NCI-H345 (cell line): Measurements from ENCODE around the gene FBXO38.

Experiments
- DNase-seq: peaks from one replicate; lab custom pipeline; 2025; lab: John Stamatoyannopoulos, UW

FBXO38 gene

DNA sequence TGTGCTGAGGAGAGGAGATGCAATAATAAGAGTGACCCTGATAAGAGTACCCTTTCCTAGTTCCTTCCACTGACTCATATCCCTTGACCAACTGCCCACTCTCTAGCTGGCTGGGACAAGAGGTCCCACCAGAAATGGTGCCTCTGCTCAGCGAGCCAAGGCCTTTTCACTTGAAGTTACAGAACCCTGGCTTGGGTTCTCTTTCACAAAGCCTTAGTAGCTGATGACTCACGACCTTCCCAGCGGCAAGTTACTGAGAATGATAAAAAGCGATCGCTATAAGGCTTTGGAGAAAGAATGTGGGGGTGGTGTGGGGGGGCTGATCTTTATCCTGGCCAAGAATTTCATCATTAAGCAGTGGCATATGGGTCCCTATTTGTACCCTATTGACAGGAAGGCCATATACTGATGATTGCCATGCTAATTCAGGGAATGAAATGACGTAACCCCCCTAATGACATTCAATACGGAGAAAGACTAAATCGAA, 90.3 kb downstream of the FBXO38 start:
- no peak for DNase-seq

DNA sequence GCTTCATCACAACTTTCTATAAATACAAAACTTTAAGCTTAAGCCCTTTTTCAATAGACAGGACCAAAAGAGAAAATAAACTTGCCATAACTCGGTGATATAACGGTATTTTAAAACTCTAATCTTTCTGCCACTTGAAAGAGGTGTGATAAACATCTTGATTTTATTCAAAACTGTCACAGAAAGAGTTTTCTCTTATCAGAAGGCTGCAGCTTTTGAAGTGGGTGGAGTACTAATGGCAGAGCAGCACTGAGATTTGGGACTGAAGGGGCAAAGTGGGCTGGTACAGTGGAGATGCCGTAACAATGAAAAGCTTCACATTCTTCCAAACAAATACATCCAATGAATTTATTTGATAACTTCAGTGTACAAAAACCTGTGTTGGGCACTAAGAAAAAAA, 92.5 kb downstream of the FBXO38 start:
- no peak for DNase-seq

DNA sequence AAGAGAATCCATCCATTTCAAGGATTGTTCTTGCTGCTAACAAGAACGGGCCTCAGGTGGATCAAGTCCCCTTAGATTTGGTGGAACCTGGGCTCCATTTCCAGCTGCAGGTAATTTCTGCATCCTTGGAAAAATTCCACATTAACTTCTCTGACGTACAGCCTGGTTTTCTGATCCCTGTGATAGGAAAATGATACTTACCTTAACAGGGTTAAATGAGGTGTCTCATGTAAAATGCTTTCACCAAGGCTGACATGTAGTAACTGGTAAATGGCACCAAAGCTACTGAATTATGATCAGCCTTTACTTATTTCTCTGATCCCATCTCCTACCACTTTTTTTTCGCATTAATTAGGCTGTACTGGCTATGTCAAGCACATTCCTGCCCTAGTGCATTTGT, 93.7 kb downstream of the FBXO38 start:
- DNase-seq: no peak

DNA sequence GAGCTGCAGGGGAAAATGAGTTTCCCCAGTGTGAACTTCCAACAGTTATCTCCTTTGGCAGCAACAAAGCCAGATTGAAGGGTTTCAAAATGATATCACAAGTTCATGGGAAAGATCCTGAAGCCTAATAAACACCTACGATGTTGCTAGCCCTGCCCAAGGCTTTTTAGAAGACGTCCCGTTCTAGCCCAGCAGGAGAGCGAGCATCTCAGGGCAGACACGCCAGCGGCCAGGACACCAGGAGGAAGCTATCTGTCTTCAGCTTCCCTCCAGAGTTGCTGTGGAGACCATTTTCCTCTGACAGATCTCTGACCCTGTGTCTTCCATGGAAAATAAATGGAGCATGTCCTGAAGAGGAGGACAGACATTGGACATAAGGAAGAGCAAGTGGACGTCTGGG, 98.4 kb downstream of the FBXO38 start:
- no peak for DNase-seq

DNA sequence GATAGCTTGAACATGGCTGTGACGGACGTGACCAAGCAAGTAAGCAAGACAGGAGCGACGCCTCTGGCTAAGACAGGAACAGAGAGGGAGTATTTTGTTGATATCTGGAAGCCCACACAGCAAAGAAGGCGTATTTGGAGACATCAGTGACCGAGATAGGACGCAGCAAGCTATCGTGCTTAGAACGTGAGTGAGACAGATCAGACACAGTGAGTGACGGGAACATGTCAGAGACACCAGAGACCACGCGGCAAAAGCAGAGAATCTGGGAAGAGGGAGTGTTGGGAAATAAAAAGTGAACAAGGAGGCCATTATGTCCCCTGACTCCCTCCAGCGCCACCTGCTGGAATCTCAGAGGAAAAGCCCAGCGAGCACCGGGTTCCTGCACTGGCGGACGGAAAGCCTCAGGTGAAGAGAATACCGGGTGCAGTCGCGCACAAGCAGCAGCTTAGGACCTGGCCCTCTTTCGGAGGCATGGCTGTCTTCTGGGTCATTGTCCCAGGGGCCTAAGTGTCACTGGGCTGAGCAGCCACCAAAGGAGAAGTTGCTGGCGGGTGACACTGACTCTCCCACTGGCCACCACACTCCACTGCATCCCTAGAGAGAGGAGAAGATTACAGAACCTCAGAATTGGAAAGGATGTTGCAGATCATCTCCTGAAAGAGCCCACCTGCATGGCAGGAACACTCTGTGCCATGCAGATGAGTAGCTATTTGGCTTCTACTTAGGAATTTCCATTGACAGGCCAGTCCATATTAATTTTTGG, 99.1 kb downstream of the FBXO38 start:
- no peak for DNase-seq

DNA sequence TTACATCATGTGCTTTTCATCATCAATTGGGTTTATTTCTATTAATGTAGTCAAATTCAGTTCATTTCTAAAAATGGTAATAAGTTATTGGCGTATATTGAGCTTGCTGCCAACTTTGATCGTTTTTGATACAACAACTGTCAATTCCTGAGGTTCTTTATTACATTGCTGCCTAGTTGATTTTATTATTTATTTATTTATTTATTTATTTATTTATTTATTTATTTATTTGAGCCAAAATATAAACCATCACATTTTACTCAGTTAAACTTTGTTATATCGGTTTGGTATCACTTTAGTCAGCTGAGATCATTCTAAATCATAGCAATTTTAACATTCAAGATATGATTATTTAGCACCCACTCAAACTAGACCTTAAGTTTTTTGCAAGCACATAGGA, 100.0 kb downstream of the FBXO38 start:
- no peak for DNase-seq

DNA sequence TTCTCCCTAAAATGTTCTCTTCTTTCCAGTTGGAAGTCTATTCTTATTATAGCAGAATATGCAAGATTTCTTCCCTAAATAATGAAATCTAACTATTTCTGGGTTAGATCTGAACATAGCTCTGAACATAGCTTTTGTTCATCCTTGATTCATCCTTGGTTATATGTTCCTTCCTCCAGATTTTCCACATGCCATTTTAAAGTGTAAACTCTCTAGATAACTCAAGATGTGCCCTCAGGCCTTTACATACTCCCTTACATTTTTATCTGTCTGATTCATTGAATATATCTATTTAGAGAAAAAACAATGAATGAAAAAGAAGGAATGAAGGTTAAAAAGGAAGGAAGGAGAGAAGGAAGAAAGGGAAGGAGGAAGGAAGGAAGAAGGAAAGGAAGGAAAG, 100.9 kb downstream of the FBXO38 start:
- DNase-seq: no peak

DNA sequence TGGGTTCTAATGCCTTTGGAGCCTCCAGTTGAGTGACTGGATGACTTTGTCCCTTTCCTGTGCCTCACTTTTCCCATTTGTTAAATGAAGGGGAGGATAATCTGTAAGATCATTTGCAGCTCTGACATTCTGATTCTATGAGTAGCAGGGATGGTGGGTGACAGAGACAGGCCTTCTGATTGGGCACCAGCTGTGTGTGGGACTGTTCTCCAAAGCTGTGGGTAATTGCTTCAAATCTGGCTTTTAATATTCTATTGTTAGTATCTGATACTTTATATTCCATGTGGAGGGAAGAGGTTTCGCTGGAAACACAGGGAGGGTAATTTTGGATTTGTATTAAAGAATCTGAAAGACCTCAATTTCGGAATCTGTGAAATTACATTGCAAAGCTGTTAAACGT, 102.7 kb downstream of the FBXO38 start:
- no peak for DNase-seq

DNA sequence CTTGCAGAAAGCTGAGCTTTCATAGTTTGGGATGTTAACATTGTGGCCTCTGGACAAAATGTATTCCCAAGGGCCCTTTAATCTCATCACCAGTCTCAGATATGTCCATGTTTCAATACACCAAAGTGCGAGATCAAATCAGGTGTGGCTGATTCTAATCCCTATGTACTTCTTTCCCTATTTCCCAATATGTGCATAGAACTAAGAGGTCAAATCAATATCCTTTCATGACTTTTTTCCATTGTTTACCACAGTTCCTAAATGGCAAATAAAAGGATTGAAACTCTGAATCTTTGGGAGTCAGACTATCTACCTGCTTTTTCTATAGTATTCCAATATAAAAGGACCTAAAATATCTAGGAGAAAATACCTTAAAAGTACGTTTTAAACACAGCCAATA, 105.0 kb downstream of the FBXO38 start:
- DNase-seq: no peak

DNA sequence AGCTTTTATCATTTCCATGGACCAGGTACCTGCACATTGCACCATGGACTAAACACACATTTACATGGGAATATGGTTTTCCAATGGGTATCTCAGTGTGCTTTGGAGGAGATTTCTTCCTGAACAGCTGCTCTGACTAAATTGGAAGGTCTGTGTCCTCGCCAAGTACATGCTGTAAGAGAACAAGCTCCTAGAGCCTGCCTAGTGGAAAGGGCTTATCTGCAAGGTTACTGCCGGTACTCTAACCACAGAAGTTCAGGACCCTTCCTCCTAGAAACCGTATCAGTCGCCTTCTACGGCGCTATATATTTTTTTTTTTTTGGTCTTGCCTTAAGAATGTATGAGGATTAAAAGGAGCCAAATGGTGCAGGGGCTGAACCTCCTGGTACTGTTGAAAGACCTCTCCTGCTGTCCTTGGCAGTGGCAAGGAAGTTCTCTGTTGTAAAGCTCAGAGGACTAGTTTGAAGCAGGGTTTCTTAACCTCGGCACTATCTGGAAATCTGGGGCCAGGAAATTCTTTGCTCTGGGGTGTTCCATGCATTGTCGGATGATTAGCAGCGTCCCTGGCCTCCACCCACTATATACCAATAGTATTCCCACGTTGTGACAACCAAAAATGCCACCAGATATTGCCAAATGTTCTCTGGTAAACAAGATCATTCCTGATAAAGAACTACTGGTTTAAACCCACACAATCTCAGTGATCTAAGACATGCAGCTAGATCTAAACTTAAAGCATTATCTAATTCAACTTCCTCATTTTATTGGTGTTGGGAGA, 107.4 kb downstream of the FBXO38 start:
- no peak for DNase-seq

DNA sequence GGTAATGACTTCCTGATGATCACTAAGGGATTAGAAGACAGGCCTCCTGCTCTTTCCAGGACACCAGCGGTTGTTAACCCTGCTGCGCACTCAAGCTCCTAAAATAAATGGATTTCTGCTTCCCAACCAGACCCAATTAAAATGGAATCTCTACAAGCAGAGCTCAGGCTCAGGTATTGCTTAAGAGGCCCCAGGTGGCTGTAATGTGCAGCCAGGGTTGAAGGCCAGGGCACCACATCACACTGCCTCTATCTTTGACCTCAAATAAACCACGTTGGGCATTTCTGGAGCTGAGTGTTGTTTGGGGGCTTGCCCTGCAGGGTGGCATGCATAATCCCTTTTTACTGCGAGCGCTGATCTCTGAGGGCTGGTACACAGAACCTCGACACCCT, 108.0 kb downstream of the FBXO38 start:
- no peak for DNase-seq

DNA sequence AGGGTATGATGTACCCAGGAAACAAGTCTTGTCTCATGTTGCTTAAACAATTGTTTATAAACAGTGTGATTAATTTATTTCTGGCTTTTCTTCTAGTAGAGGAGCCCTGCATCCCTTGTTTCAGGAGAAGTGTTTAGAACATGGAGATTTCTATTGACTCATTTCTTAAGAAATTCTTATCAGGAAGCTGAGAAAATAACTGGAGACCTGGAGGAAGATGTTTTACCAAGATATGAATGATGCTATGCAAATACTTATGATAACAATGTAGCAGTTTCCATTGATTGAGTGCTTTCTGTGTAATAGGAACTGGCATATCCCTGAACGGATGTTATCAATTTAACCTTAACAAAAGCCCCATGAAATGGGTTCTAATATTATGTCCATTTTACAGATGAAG, 108.6 kb downstream of the FBXO38 start:
- no peak for DNase-seq
